Measurements from ENCODE around the gene NOP9.

NOP9 gene

DNA sequence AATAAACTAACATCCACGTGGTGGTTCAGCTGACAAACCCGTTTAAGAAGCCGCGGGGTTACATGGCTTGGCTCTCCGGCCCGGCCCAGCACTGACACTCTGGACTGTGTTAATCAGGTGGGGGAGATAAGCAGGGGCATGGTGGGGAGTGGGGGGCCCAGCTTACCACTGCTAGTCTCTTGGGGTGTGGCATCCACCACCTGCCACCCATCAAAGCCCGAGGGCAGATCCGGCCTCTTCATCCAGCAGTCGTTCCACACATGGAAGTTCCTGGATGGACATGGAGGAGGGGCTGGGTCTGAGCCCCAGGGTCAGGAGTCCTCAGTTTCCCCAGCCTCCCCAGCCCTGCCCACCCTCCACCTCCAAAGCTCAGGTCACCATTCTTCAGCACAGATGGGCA, 41.5 kb upstream of the NOP9 start:
- Histone ChIP-seq H3K9ac (ENCODE audit: low read length) (no peak overlapping the region), H3K4me1 (ENCODE audit: control insufficient read depth, insufficient read depth, low read length) (peaks cover 7% of the 10 kb centered on the region; the same call in 1 of the 2 replicates), H3K9me3 (ENCODE audit: control insufficient read depth, insufficient read depth, low read depth, low read length) (no peaks in the 10 kb centered on the region), H3K27ac (ENCODE audit: low read depth, low read length) (no peak overlapping the region), H3K27me3 (ENCODE audit: control insufficient read depth, insufficient read depth, low read length) (no peaks in the 10 kb centered on the region), H3K4me3 (ENCODE audit: low read depth, low read length) (no peak overlapping the region), H3K36me3 (ENCODE audit: control insufficient read depth, insufficient read depth, low read length) (peaks cover 5% of the 10 kb centered on the region; the same call in 1 of the 2 replicates)

- no peak overlapping the region for H3K9ac ChIP-seq (ENCODE audit: low read length)
- H3K27ac ChIP-seq (ENCODE audit: low read depth, low read length): no peak overlapping the region
- H3K4me3 ChIP-seq (ENCODE audit: low read depth, low read length): no peak overlapping the region
- H3K9me3 ChIP-seq (ENCODE audit: control insufficient read depth, insufficient read depth, low read depth, low read length): no peaks in the 10 kb centered on the region
- H3K4me1 ChIP-seq (ENCODE audit: control insufficient read depth, insufficient read depth, low read length): peaks cover 9% of the 10 kb centered on the region; the same call in 1 of the 2 replicates
- peaks cover 5% of the 10 kb centered on the region; the same call in 1 of the 2 replicates for H3K36me3 ChIP-seq (ENCODE audit: control insufficient read depth, insufficient read depth, low read length)
- no peaks in the 10 kb centered on the region for H3K27me3 ChIP-seq (ENCODE audit: control insufficient read depth, insufficient read depth, low read length)
These were observed 40.9 kb upstream of the NOP9 start for GRCh38 chr14:24258548-24259265.

DNA sequence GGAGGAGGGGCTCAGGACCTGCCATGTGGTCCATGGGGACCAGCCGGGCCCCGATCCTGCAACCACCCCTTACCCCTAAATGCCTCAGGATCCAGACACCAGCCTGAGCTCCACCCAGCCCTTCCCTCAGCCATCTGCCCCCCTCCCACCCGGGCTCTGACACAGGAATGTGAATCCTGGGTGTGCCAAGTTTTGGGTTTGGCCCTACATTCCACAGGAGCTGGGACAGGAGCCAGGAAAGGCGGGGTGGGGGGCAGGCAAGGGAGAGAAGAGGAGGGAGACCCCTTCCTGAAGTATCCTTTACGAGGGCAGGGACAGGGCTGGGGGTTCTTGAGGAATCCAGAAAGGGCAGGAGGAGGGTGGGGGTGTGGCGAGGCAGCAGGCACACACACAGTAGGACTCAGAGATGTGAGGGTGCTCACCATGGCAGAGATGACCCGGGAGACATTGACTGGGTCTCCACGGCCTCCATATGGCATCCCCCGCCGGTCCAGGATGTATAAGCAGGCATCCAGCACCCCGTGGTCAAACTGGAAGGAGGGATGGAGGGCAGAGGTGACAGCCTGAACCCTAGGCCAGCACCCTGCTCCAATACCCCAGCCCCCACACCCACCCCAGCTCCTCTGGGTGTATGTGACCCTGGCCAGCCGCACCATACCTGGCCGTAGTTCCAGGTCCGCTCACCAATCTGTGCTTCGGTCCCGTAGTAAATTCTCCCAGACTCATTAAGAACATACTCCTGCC, 40.2 kb upstream of the NOP9 start:
- Histone ChIP-seq H3K9me3 (ENCODE audit: control insufficient read depth, insufficient read depth, low read depth, low read length) (no peaks in the 10 kb centered on the region), H3K27ac (ENCODE audit: low read depth, low read length) (no peak overlapping the region), H3K9ac (ENCODE audit: low read length) (no peak overlapping the region), H3K36me3 (ENCODE audit: control insufficient read depth, insufficient read depth, low read length) (peaks cover 5% of the 10 kb centered on the region; the same call in 1 of the 2 replicates), H3K4me1 (ENCODE audit: control insufficient read depth, insufficient read depth, low read length) (peaks cover 9% of the 10 kb centered on the region; the same call in 1 of the 2 replicates), H3K4me3 (ENCODE audit: low read depth, low read length) (no peak overlapping the region), H3K27me3 (ENCODE audit: control insufficient read depth, insufficient read depth, low read length) (no peaks in the 10 kb centered on the region)

DNA sequence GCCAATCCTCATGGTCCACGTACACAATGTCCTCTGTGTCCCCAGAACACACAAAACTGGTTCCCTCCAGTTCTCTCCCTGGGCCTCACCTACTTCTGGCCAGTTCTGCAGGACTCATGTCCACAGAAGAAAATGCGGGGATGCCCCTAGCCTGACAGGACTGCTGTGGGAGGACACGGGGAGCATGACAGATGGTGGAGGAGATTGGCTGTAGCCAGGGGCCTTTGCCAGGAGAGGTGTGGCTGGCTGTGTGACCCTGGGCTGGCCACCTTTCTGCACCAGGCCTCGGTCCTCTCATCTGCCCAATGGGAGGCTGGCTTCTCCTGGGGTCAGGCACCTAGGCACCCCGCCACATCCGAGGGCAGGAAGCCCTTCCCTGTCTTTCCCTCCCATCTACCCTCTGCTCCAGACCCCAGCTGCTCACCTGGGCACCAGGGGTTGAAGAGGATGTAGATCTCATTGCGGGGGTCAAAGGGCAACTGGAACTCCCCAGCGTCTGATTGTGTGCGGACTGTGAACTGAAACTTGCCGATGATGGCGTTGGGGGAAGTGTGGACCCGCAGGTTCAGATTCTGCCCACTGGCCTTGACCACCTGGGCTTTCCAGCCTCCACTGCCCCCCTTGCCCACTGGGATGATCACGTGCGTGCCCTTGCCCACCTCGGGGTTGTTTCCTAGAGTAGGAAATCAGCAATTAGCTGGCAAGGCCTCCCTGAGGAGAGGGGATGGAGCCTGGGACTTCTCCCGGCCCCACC, 39.4 kb upstream of the NOP9 start:
- Histone ChIP-seq H3K4me1 (ENCODE audit: control insufficient read depth, insufficient read depth, low read length) (peaks cover 9% of the 10 kb centered on the region; the same call in 1 of the 2 replicates), H3K9ac (ENCODE audit: low read length) (no peak overlapping the region), H3K27ac (ENCODE audit: low read depth, low read length) (no peak overlapping the region), H3K4me3 (ENCODE audit: low read depth, low read length) (no peak overlapping the region), H3K27me3 (ENCODE audit: control insufficient read depth, insufficient read depth, low read length) (no peaks in the 10 kb centered on the region), H3K36me3 (ENCODE audit: control insufficient read depth, insufficient read depth, low read length) (peaks cover 3% of the 10 kb centered on the region), H3K9me3 (ENCODE audit: control insufficient read depth, insufficient read depth, low read depth, low read length) (no peaks in the 10 kb centered on the region)

- Histone ChIP-seq H3K4me3 (ENCODE audit: low read depth, low read length) (no peak overlapping the region), H3K27me3 (ENCODE audit: control insufficient read depth, insufficient read depth, low read length) (no peaks in the 10 kb centered on the region), H3K4me1 (ENCODE audit: control insufficient read depth, insufficient read depth, low read length) (peaks cover 9% of the 10 kb centered on the region; the same call in 1 of the 2 replicates)
These were observed 38.9 kb upstream of the NOP9 start for GRCh38 chr14:24260780-24261157.

GRCh38 chr14:24261256-24261968, 38.2 kb upstream of the NOP9 start:
- H3K9ac ChIP-seq (ENCODE audit: low read length): no peak overlapping the region
- H3K9me3 ChIP-seq (ENCODE audit: control insufficient read depth, insufficient read depth, low read depth, low read length): no peaks in the 10 kb centered on the region
- no peak overlapping the region for H3K27ac ChIP-seq (ENCODE audit: low read depth, low read length)
- peaks cover 9% of the 10 kb centered on the region for H3K36me3 ChIP-seq (ENCODE audit: control insufficient read depth, insufficient read depth, low read length)
- H3K27me3 ChIP-seq (ENCODE audit: control insufficient read depth, insufficient read depth, low read length): no peaks in the 10 kb centered on the region
- H3K4me3 ChIP-seq (ENCODE audit: low read depth, low read length): no peak overlapping the region
- peaks cover 9% of the 10 kb centered on the region; the same call in 1 of the 2 replicates for H3K4me1 ChIP-seq (ENCODE audit: control insufficient read depth, insufficient read depth, low read length)

More at GRCh38 chr14:24260780-24261157, 38.9 kb upstream of the NOP9 start:
- H3K27ac ChIP-seq (ENCODE audit: low read depth, low read length): no peak overlapping the region
- no peak overlapping the region for H3K9ac ChIP-seq (ENCODE audit: low read length)
- no peaks in the 10 kb centered on the region for H3K9me3 ChIP-seq (ENCODE audit: control insufficient read depth, insufficient read depth, low read depth, low read length)
- H3K36me3 ChIP-seq (ENCODE audit: control insufficient read depth, insufficient read depth, low read length): peaks cover 2% of the 10 kb centered on the region

GRCh38 chr14:24261969-24262327, 37.7 kb upstream of the NOP9 start:
- H3K4me1 ChIP-seq (ENCODE audit: control insufficient read depth, insufficient read depth, low read length): peaks cover 9% of the 10 kb centered on the region; the same call in 1 of the 2 replicates
- H3K9ac ChIP-seq (ENCODE audit: low read length): no peak overlapping the region

DNA sequence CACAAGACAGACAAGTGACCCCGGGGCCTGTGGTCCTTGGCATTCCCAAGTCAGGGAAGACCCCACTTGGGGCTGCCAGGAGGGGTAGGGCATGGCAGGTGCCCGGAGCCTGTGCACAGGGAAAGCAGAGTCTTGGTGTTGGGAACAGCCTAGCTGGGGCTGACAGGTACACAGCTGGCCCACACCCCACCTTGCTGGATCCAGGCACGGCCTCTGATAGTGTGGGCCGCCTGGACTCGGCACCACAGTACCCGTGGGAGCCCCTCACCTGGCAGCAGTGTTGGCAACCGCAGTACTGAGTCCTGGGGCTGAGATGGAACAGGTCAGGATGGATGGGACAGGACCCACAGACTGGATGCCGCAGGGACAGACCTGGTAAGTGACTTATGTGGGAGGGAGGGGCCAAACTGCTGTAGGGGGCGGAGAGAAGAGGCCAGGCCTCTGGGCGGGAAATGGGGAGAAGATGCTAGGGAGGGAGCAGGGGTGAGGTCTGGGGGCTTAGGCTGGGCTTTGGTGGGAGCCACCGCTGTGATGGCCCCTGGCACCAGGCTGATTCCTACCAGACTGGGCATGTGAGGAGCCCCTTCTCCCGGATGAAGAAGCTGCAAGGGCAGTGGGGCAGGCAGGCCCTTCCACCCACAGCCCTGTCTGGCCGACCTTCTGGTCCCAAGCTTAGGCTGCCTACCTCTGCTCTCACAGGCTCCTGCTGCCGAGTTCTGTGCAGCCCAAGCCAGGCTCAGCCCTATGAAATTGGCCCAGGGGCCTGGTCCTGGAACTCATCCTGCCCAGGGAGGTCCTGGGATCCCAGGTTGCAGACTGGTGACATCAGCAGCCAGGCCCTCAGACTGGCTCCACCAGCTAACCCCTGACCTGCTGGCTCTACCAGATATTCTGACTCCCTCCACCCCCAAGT, 36.6 kb upstream of the NOP9 start, which contains the start of gene TGM1:
Gene TGM1 (minus strand): TSS at position 357 of the 913 bp plus-strand sequence. CDS start 825 bp downstream, outside the sequence.
- no peak within 1 kb of the TSS for H3K9ac ChIP-seq (ENCODE audit: low read length)
- peaks cover 9% of the 10 kb centered on the region; the same call in 1 of the 2 replicates for H3K4me1 ChIP-seq (ENCODE audit: control insufficient read depth, insufficient read depth, low read length)
- H3K27ac ChIP-seq (ENCODE audit: low read depth, low read length): no peak within 1 kb of the TSS
- H3K4me3 ChIP-seq (ENCODE audit: low read depth, low read length): no peak within 1 kb of the TSS
- H3K36me3 ChIP-seq (ENCODE audit: control insufficient read depth, insufficient read depth, low read length): peaks cover 22% of the 10 kb centered on the region
- no peaks in the 10 kb centered on the region for H3K9me3 ChIP-seq (ENCODE audit: control insufficient read depth, insufficient read depth, low read depth, low read length)
- no peaks in the 10 kb centered on the region for H3K27me3 ChIP-seq (ENCODE audit: control insufficient read depth, insufficient read depth, low read length)

More at GRCh38 chr14:24261969-24262327, 37.7 kb upstream of the NOP9 start:
- no peak overlapping the region for H3K27ac ChIP-seq (ENCODE audit: low read depth, low read length)
- H3K9me3 ChIP-seq (ENCODE audit: control insufficient read depth, insufficient read depth, low read depth, low read length): no peaks in the 10 kb centered on the region
- no peaks in the 10 kb centered on the region for H3K27me3 ChIP-seq (ENCODE audit: control insufficient read depth, insufficient read depth, low read length)
- H3K4me3 ChIP-seq (ENCODE audit: low read depth, low read length): no peak overlapping the region
- peaks cover 14% of the 10 kb centered on the region for H3K36me3 ChIP-seq (ENCODE audit: control insufficient read depth, insufficient read depth, low read length)

DNA sequence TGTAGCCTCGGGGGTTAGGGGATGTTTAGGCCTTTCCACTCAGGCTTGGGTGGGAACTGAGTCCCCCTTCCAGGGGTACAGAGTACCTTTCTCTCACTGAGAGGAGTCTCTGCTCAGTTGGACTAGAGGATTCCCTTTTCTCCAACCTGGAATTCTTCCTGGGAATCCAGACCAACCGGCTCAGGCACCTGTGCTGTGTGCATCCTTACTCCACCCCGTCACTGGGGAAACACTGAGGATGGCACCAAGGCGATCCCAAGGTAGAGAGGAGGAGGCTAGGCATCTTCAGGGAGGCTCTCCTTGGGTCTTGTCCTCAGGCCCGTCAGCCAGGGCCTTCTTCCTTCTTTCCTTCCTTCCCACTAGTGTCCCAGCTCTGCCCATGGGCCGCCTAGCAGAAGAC, 35.8 kb upstream of the NOP9 start:
- Histone ChIP-seq H3K4me3 (ENCODE audit: low read depth, low read length) (no peak overlapping the region), H3K4me1 (ENCODE audit: control insufficient read depth, insufficient read depth, low read length) (peaks cover 6% of the 10 kb centered on the region; the same call in 1 of the 2 replicates), H3K9me3 (ENCODE audit: control insufficient read depth, insufficient read depth, low read depth, low read length) (no peaks in the 10 kb centered on the region), H3K27ac (ENCODE audit: low read depth, low read length) (no peak overlapping the region), H3K9ac (ENCODE audit: low read length) (no peak overlapping the region), H3K27me3 (ENCODE audit: control insufficient read depth, insufficient read depth, low read length) (no peaks in the 10 kb centered on the region), H3K36me3 (ENCODE audit: control insufficient read depth, insufficient read depth, low read length) (peaks cover 22% of the 10 kb centered on the region)
